Measurements from ENCODE around the gene IMMP2L.

Gene IMMP2L

DNA sequence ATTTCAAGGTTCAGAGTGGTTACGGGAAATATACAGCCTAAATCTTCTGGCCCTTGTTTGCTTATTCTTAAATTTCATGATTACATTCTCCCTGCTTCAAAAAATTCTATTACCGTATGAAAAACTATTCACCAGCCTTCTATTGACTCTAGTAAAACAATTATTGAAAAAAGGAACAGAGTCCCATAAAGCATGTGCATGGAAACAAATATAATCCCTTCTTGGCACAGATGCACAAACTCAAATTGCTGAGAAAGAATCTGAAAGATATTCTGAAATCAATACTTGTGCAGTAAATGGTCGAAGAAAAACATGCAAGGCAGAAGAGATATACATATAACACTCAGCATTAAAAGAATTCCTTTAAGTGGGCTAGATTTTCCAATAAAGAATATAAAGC lies 387.8 kb downstream of the IMMP2L start:
- no peak overlapping the region for H3K27ac ChIP-seq (ENCODE audit: low read length)
- no peaks in the 10 kb centered on the region for H3K36me3 ChIP-seq (ENCODE audit: insufficient read depth, low read length)
- no peaks in the 10 kb centered on the region for H3K9me3 ChIP-seq (ENCODE audit: insufficient read depth, low read length, severe bottlenecking)
- no peak for DNase-seq
- H3K4me1 ChIP-seq (ENCODE audit: insufficient read depth, low read length): no peaks in the 10 kb centered on the region
- no peak for ATAC-seq (ENCODE audit: insufficient read depth, low read depth)
- H2AFZ ChIP-seq (ENCODE audit: low read depth, low read length): no peak overlapping the region
- no peak for TF ChIP-seq EZH2 (IDR thresholded peaks at IDR 0.05; ENCODE audit: borderline replicate concordance, low read depth, low read length, severe bottlenecking)
- TF ChIP-seq, protein P1, sequence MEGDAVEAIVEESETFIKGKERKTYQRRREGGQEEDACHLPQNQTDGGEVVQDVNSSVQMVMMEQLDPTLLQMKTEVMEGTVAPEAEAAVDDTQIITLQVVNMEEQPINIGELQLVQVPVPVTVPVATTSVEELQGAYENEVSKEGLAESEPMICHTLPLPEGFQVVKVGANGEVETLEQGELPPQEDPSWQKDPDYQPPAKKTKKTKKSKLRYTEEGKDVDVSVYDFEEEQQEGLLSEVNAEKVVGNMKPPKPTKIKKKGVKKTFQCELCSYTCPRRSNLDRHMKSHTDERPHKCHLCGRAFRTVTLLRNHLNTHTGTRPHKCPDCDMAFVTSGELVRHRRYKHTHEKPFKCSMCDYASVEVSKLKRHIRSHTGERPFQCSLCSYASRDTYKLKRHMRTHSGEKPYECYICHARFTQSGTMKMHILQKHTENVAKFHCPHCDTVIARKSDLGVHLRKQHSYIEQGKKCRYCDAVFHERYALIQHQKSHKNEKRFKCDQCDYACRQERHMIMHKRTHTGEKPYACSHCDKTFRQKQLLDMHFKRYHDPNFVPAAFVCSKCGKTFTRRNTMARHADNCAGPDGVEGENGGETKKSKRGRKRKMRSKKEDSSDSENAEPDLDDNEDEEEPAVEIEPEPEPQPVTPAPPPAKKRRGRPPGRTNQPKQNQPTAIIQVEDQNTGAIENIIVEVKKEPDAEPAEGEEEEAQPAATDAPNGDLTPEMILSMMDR (IDR thresholded peaks at IDR 0.05; ENCODE audit: borderline replicate concordance, extremely low read depth, low read length, poor library complexity, severe bottlenecking): no peak
- no peaks in the 10 kb centered on the region for H3K27me3 ChIP-seq (ENCODE audit: insufficient read depth, low read length, poor library complexity)
- no peak overlapping the region for H3K4me3 ChIP-seq (ENCODE audit: low read depth in 1 of 2, low read length in 2 of 2)
- no peak overlapping the region for H3K9ac ChIP-seq (ENCODE audit: low read depth, low read length)
- no peaks in the 10 kb centered on the region for H4K20me1 ChIP-seq (ENCODE audit: insufficient read depth, low read length)
- no peaks in the 10 kb centered on the region for H3K79me2 ChIP-seq (ENCODE audit: insufficient read depth, low read length)
- no peak overlapping the region for H3K4me2 ChIP-seq (ENCODE audit: insufficient read depth, low read length)

DNA sequence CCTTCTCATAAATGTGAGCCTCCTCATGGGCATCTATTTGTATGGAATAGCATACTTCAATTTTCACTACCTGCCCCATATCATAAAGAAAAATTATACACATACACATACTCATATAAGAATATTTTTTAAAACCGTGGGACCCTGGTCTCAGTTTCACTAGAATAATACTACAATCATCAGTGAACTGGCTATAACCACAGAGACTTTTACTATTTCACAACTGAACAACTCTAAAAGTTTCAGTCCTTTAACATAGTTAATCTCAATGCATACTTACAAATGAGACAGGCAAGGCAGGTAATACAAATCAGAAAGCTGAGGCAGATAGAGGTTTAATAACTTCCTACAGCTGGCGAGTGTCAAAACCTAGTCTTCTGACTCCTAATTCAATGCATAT lies 388.3 kb downstream of the IMMP2L start:
- Histone ChIP-seq H3K9ac (ENCODE audit: low read depth, low read length) (no peak overlapping the region), H3K79me2 (ENCODE audit: insufficient read depth, low read length) (no peaks in the 10 kb centered on the region), H3K4me3 (ENCODE audit: low read depth in 1 of 2, low read length in 2 of 2) (no peak overlapping the region), H2AFZ (ENCODE audit: low read depth, low read length) (no peak overlapping the region), H4K20me1 (ENCODE audit: insufficient read depth, low read length) (no peaks in the 10 kb centered on the region), H3K4me2 (ENCODE audit: insufficient read depth, low read length) (no peak overlapping the region), H3K27ac (ENCODE audit: low read length) (no peak overlapping the region), H3K36me3 (ENCODE audit: insufficient read depth, low read length) (no peaks in the 10 kb centered on the region), H3K27me3 (ENCODE audit: insufficient read depth, low read length, poor library complexity) (no peaks in the 10 kb centered on the region), H3K9me3 (ENCODE audit: insufficient read depth, low read length, severe bottlenecking) (no peaks in the 10 kb centered on the region), H3K4me1 (ENCODE audit: insufficient read depth, low read length) (no peaks in the 10 kb centered on the region)
- no peak for TF ChIP-seq EZH2 (IDR thresholded peaks at IDR 0.05; ENCODE audit: borderline replicate concordance, low read depth, low read length, severe bottlenecking)
- TF ChIP-seq, protein P1 (IDR thresholded peaks at IDR 0.05; ENCODE audit: borderline replicate concordance, extremely low read depth, low read length, poor library complexity, severe bottlenecking): no peak
- ATAC-seq (ENCODE audit: insufficient read depth, low read depth): no peak
- no peak for DNase-seq

DNA sequence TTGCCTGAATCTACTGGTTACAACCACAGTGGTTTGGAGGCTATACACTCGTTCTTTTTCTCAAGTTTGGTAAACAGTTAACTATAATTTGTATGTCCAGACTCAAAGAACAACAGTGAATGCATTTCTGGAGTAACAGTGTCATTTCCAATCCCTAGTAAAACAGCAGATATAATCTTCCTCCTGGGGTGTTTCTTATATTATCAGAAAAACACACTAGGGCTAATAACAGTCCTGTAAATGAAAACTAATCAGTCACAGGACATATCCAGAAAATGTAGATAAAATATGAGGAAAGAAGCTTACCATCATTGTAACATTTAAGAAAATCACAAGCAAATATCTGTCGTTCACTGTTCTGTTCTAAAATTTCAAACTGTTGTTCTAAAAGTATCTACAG lies 388.8 kb downstream of the IMMP2L start:
- DNase-seq: no peak

More for the DNA sequence above, 388.8 kb downstream of the IMMP2L start:
- ATAC-seq (ENCODE audit: insufficient read depth, low read depth): no peak
- H3K27ac ChIP-seq (ENCODE audit: low read length): no peak overlapping the region
- no peak overlapping the region for H2AFZ ChIP-seq (ENCODE audit: low read depth, low read length)
- TF ChIP-seq EZH2 (IDR thresholded peaks at IDR 0.05; ENCODE audit: borderline replicate concordance, low read depth, low read length, severe bottlenecking): no peak
- TF ChIP-seq, protein P1 (IDR thresholded peaks at IDR 0.05; ENCODE audit: borderline replicate concordance, extremely low read depth, low read length, poor library complexity, severe bottlenecking): no peak
- no peaks in the 10 kb centered on the region for H4K20me1 ChIP-seq (ENCODE audit: insufficient read depth, low read length)
- no peaks in the 10 kb centered on the region for H3K79me2 ChIP-seq (ENCODE audit: insufficient read depth, low read length)
- no peaks in the 10 kb centered on the region for H3K9me3 ChIP-seq (ENCODE audit: insufficient read depth, low read length, severe bottlenecking)
- H3K36me3 ChIP-seq (ENCODE audit: insufficient read depth, low read length): no peaks in the 10 kb centered on the region
- H3K4me3 ChIP-seq (ENCODE audit: low read depth in 1 of 2, low read length in 2 of 2): no peak overlapping the region
- no peaks in the 10 kb centered on the region for H3K27me3 ChIP-seq (ENCODE audit: insufficient read depth, low read length, poor library complexity)
- no peak overlapping the region for H3K9ac ChIP-seq (ENCODE audit: low read depth, low read length)
- no peaks in the 10 kb centered on the region for H3K4me1 ChIP-seq (ENCODE audit: insufficient read depth, low read length)
- H3K4me2 ChIP-seq (ENCODE audit: insufficient read depth, low read length): no peak overlapping the region
